Stomach (tissue), 9 donors: Measurements from ENCODE around the gene AHCYL2. TPM values are rescaled to one million over a fixed set of nuclear protein-coding genes. Genes with fewer than 3 reads are reported as not detected.

Source experiments
- DNase-seq, 2 donors: peaks; one replicate each; pipeline versions ENCODE4 v3.0.0 to v3.0.0-alpha.2; 2013 to 2019
- H3K27ac ChIP-seq, 5 donors: fragments of 200-600 bp in 4 of 5; sonication (generic) in 4 of 5; one replicate each; pipeline ENCODE4 v1.5.1; 2013 to 2019; ENCODE audit warnings: mild to moderate bottlenecking in 1 of 5, moderate library complexity in 1 of 5
- H3K27me3 ChIP-seq, 3 donors: fragments of 200-600 bp; sonication (generic); one replicate each; pipeline ENCODE4 v1.5.1; 2017 to 2019; ENCODE audit warnings: mixed run types in 1 of 3
- H3K36me3 ChIP-seq, 4 donors: fragments of 200-600 bp; sonication (generic); 1 replicate in 3 of 4; 2 replicates in 1 of 4; pipeline ENCODE4 v1.5.1; 2016 to 2019
- H3K4me1 ChIP-seq, 4 donors: fragments of 200-600 bp; sonication (generic); one replicate each; pipeline ENCODE4 v1.5.1; 2016 to 2019
- H3K4me3 ChIP-seq, 4 donors: fragments of 200-600 bp; sonication (generic) in 3 of 4; one replicate each; pipeline ENCODE4 v1.5.1; 2016 to 2019; ENCODE audit warnings: mild to moderate bottlenecking in 1 of 4
- H3K9me3 ChIP-seq, 4 donors: fragments of 200-600 bp; sonication (generic); one replicate each; pipeline ENCODE4 v1.5.1; 2016 to 2019
- CTCF ChIP-seq, 7 experiments: fragments of 450-650 bp in 4 of 7; fragments of 200-600 bp in 3 of 7; sonication (generic) in 3 of 7; IDR thresholded peaks; one replicate each; pipeline ENCODE4 v1.5.1; 2016 to 2019; ENCODE audit warnings: antibody characterized with exemption in 7 of 7, control low read depth in 2 of 7, mild to moderate bottlenecking in 1 of 7
- EP300 ChIP-seq: sonication (generic); formaldehyde crosslinking; IDR thresholded peaks from one replicate; pipeline ENCODE4 v1.6.1; 2017; ENCODE audit warnings: antibody characterized with exemption
- POLR2A ChIP-seq, 4 donors: fragments of 450-650 bp; IDR thresholded peaks; one replicate each; pipeline ENCODE4 v1.6.1; 2016; ENCODE audit warnings: antibody characterized with exemption in 4 of 4, control low read depth in 2 of 4, mild to moderate bottlenecking in 1 of 4, moderate library complexity in 1 of 4
- POLR2AphosphoS5 ChIP-seq, 3 donors: sonication (generic); formaldehyde crosslinking; IDR thresholded peaks; one replicate each; pipeline ENCODE4 v1.6.1; 2016; ENCODE audit warnings: antibody characterized with exemption in 3 of 3
- WGBS, 5 donors: extraction: QIAGEN DNeasy Blood & Tissue Kit in 3 of 5; methylation state at CpG; one replicate each; pipeline versions ENCODE4 v1.1.5 to v1.1.7; 2013 to 2018; 5-methylcytosine and 5-hydroxymethylcytosine counted together
- intact Hi-C: fragments of 100-400 bp; cut with DNase I; formaldehyde crosslinking; loops from one replicate; pipeline ENCODE4 v1.15.1; 2023; ENCODE audit warnings: low total_unique reads
- polyA plus RNA-seq, 3 donors: library from polyadenylated mRNA; stranded (reverse); fragments of 200-250 nt; gene quantifications; one replicate each; pipeline ENCODE4 v1.2.3, GENCODE V29; 2013
- total RNA-seq, 5 donors: library from RNA; depleted of rRNA; stranded (reverse); fragments of >200 nt; gene quantifications; one replicate each; pipeline versions ENCODE4 v1.1.0 to v1.2.3, GENCODE V29; 2014 to 2016
- donor health status: healthy with polysubstance abuse.
- donor health status: Bipolar disorder and iron deficiency.
- donor health status: healthy.

Gene AHCYL2
- total and polyA plus RNA-seq, 8 donors: 4.6 to 87.0 (median 61.6) TPM

- TF ChIP-seq CTCF (IDR thresholded peaks at IDR 0.05) (no peak), POLR2AphosphoS5 (IDR thresholded peaks at IDR 0.05) (no peak), POLR2A (IDR thresholded peaks at IDR 0.05) (no peak), EP300 (no peak)
- intact Hi-C loops: no loop called here
- H3K36me3 ChIP-seq: peaks cover 0 to 4% (median 0%) of the 10 kb centered on the region in 4 donors
Measured at GRCh38 chr7:129450295-129450694, 225.5 kb downstream of the AHCYL2 start.

GRCh38 chr7:129452589-129453231, 227.9 kb downstream of the AHCYL2 start:
- no peak for DNase-seq
- intact Hi-C loops: no loop called here
- WGBS, 5 donors: 65 to 76% (median 69%) methylated on average over 2 of the region's 2 CpGs
- H3K4me1 ChIP-seq: no peaks in the 10 kb centered on the region
- H3K9me3 ChIP-seq: peaks cover 0 to 14% (median 10%) of the 10 kb centered on the region in 4 donors
- H3K27ac ChIP-seq: no peak overlapping the region
- no peak for TF ChIP-seq POLR2AphosphoS5 (IDR thresholded peaks at IDR 0.05)
- TF ChIP-seq CTCF (IDR thresholded peaks at IDR 0.05): no peak
- no peaks in the 10 kb centered on the region for H3K27me3 ChIP-seq
- H3K36me3 ChIP-seq: peaks cover 0 to 4% (median 0%) of the 10 kb centered on the region in 4 donors
- no peak overlapping the region for H3K4me3 ChIP-seq

More at GRCh38 chr7:129450295-129450694, 225.5 kb downstream of the AHCYL2 start:
- Histone ChIP-seq H3K4me3 (no peak overlapping the region), H3K9me3 (peaks cover 0 to 14% (median 10%) of the 10 kb centered on the region in 4 donors), H3K4me1 (no peaks in the 10 kb centered on the region), H3K27me3 (no peaks in the 10 kb centered on the region), H3K27ac (no peak overlapping the region)
- DNase-seq: no peak

DNA sequence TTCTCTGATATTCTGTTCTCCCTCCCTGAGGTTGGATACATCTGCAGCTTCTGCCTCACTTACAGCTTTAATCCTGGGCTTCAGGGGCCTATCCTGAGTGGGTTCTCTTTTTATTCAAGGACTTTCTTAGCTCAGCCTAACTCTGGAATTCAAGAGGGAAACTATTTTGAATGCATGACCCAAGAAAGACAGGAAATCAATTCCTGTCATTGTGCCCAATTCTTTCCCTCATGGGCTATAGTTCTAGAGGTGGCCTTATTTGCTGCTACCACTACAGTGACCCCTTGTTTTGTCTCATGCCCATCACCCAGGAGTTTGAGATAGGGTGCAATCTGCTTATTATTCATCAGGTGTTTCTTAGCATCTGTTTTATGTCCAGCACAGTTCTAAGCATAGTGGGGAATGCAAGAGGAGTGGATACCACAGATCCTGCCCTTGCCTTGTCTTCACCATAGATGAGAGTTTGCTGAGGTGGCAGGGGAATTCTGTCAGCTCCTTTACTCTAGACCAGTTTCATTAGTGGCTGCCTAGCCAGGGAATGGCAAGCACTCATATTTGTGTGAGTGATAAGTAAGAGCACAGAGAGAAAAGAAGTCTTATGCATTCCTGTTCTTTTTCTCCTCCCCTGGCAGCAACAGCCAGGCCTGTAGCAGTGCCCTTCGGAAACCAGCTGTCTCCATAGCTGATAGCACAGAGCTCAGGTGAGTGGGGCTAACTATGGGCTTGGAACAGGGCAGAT, 228.8 kb downstream of the AHCYL2 start:
- 72 to 94% (median 87%) methylated on average over 1 of the region's 1 CpG for WGBS, 5 donors
- no peak overlapping the region for H3K4me3 ChIP-seq
- H3K27me3 ChIP-seq: no peaks in the 10 kb centered on the region
- DNase-seq: no peak
- H3K27ac ChIP-seq: no peak overlapping the region
- peaks cover 0 to 8% (median 1%) of the 10 kb centered on the region in 4 donors for H3K36me3 ChIP-seq
- H3K4me1 ChIP-seq: no peaks in the 10 kb centered on the region
- intact Hi-C loops: no loop called here
- TF ChIP-seq POLR2A (IDR thresholded peaks at IDR 0.05): no peak
- TF ChIP-seq POLR2AphosphoS5 (IDR thresholded peaks at IDR 0.05): no peak
- H3K9me3 ChIP-seq: peaks cover 0 to 6% (median 3%) of the 10 kb centered on the region in 4 donors

DNA sequence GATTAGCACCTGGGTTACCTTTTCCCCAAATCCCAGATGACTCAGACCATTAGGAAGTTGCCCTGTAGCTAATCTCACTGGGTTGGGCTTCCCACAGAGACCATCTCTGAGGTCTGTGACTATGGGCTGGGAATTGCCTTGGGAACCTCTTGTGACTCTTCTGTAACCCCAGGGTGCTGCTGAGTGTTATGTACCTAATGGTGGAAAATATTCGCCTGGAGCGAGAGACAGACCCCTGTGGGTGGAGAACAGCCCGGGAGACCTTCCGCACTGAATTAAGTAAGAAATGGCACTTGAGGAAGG, 229.4 kb downstream of the AHCYL2 start:
- Histone ChIP-seq H3K27me3 (no peaks in the 10 kb centered on the region), H3K27ac (no peak overlapping the region), H3K4me3 (no peak overlapping the region), H3K9me3 (peaks cover 0 to under 1% (median 0%) of the 10 kb centered on the region in 4 donors), H3K36me3 (peaks cover 0 to 9% (median 0%) of the 10 kb centered on the region in 4 donors), H3K4me1 (no peaks in the 10 kb centered on the region)
- TF ChIP-seq POLR2A (IDR thresholded peaks at IDR 0.05) (no peak), POLR2AphosphoS5 (IDR thresholded peaks at IDR 0.05) (no peak)
- no peak for DNase-seq
- WGBS, 5 donors: 87 to 98% (median 93%) methylated on average over 4 of the region's 4 CpGs
- intact Hi-C loops: no loop called here

DNA sequence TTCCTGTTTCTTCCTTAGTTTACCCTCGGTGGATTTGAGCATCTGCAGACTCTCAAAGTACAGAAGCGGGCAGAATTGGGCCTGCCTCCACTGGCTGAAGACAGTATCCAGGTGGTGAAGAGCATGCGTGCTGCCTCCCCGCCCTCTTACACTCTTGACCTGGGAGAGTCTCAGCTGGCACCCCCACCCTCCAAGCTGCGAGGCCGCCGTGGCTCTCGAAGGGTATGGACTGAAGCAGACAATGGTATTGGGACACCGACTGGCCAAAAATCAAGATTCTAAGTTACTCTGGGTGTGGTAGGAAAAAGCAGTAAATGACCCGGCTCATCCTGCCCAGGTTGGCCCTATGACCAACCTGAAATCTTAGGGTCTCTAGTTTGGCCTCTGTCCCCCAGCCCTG, 231.6 kb downstream of the AHCYL2 start:
- no peaks in the 10 kb centered on the region for H3K27me3 ChIP-seq
- DNase-seq: no peak
- H3K36me3 ChIP-seq: peaks cover 0 to 9% (median 3%) of the 10 kb centered on the region in 4 donors
- no peak overlapping the region for H3K27ac ChIP-seq
- intact Hi-C loops: no loop called here
- H3K9me3 ChIP-seq: no peaks in the 10 kb centered on the region
- H3K4me3 ChIP-seq: no peak overlapping the region
- no peak for TF ChIP-seq CTCF (IDR thresholded peaks at IDR 0.05)
- no peak for TF ChIP-seq EP300
- no peak for TF ChIP-seq POLR2AphosphoS5 (IDR thresholded peaks at IDR 0.05)
- TF ChIP-seq POLR2A (IDR thresholded peaks at IDR 0.05): no peak
- 94 to 95% (median 94%) methylated on average over 10 of the region's 10 CpGs for WGBS, 5 donors
- no peaks in the 10 kb centered on the region for H3K4me1 ChIP-seq
